Measurements from ENCODE around the gene ACTR3.

DNA sequence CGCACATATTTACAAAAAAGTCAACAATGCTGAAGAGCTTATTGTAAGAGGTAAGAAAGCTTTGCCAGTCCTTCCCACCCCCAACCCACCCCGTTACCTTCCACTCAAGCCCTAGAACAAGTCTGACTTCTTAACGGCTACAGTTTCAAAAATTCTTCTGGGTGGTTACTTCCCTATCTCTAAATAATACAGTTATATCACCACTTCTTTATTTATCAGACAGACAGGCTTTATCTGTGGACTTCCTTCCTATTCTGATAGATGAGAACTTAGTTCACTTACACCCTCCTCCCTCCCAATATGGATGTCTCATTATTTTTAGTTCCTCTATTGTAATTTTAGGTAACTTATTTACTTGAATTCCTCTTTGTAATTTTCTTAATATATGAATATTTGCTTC, 26.7 kb upstream of the ACTR3 start:
- no peak for TF ChIP-seq POLR2A (IDR thresholded peaks at IDR 0.05)
- no peak for TF ChIP-seq CTCF (IDR thresholded peaks at IDR 0.05)
